Kidney (tissue), 14 donors: ENCODE measurements around the gene POLR1D. TPM values are rescaled to one million over a fixed set of nuclear protein-coding genes. Genes with fewer than 3 reads are reported as not detected.
"Not testable (repeated sequence)": the region's sequence is repeated elsewhere in the genome, so short reads cannot be mapped to it uniquely, and the experiment has no call there.

Experiments
- DNase-seq, 5 donors: peaks; one replicate each; pipeline ENCODE4 v3.0.0-alpha.2; 2013 to 2020
- FAIRE-seq: peaks from 2 replicates; lab custom pipeline; 2012; peaks lifted over from hg19 to GRCh38; lab: Jason Lieb, UNC
- H3K27ac ChIP-seq, 2 donors: one replicate each; pipeline ENCODE4 v1.7.0; 2013; ENCODE audit warnings: low read depth in 2 of 2, low read length in 2 of 2, inconsistent platforms in 1 of 2
- H3K27me3 ChIP-seq: one replicate; pipeline ENCODE4 v1.7.1; 2013; ENCODE audit warnings: low read length, inconsistent platforms; ENCODE audit not compliant: control insufficient read depth, insufficient read depth
- H3K36me3 ChIP-seq, 3 donors: one replicate each; pipeline versions ENCODE4 v1.7.0 to v1.7.1; 2013; ENCODE audit warnings: low read length in 3 of 3, control low read depth in 1 of 3, inconsistent platforms in 1 of 3; ENCODE audit not compliant: insufficient read depth in 3 of 3, control insufficient read depth in 2 of 3
- H3K4me1 ChIP-seq, 3 donors: one replicate each; pipeline versions ENCODE4 v1.7.0 to v1.7.1; 2013; ENCODE audit warnings: low read length in 3 of 3, inconsistent platforms in 1 of 3, low read depth in 1 of 3; ENCODE audit not compliant: control insufficient read depth in 2 of 3, insufficient read depth in 2 of 3
- H3K4me3 ChIP-seq, 3 donors: one replicate each; pipeline versions ENCODE4 v1.7.0 to v1.8.1; 2013; ENCODE audit warnings: low read length in 3 of 3, control low read depth in 1 of 3, inconsistent platforms in 1 of 3
- H3K9ac ChIP-seq, 3 donors: one replicate each; pipeline versions ENCODE4 v1.7.0 to v1.7.1; 2013; ENCODE audit warnings: low read length in 3 of 3, control low read depth in 1 of 3, inconsistent platforms in 1 of 3
- H3K9me3 ChIP-seq, 3 donors: one replicate each; pipeline versions ENCODE4 v1.7.0 to v1.7.1; 2013; ENCODE audit warnings: low read length in 3 of 3, control low read depth in 1 of 3, inconsistent platforms in 1 of 3; ENCODE audit not compliant: control insufficient read depth in 2 of 3, insufficient read depth in 1 of 3
- intact Hi-C: fragments of 100-400 bp; cut with DNase I; formaldehyde crosslinking; loops from one replicate; pipeline ENCODE4 v1.11.1; 2022
- polyA plus RNA-seq: library from polyadenylated mRNA; stranded (reverse); fragments of 350-450 nt; fragmentation: Illumina TruSeq; extraction: RNeasy Lipid Tissue Mini Kit (QIAGEN cat#74804); gene quantifications from one replicate; pipeline ENCODE4 v1.2.3, GENCODE V29; 2014; ENCODE audit warnings: low read depth, low replicate concordance; ENCODE audit not compliant: insufficient read depth
- total RNA-seq: library from RNA; stranded (reverse); fragmentation: NEBNext Ultra II Directional; extraction: Animal tissue kit (Norgen Biotek cat#: 25700); gene quantifications from one replicate; pipeline ENCODE4 v1.2.1, GENCODE V29; 2021
- TF ChIP-seq, protein P1 (sequence below): IDR thresholded peaks from 3 replicates; pipeline ENCODE4 v1.5.1; 2012; ENCODE audit warnings: mild to moderate bottlenecking, moderate library complexity, borderline replicate concordance; ENCODE audit not compliant: insufficient read depth; ENCODE audit errors: extremely low read depth
- donor health status: control.
- donor health status: control.
- donor health status: control.
- donor health status: control.
- donor health status: control.
- donor health status: DM: yes; HTN: yes; CAD: no.
- donor health status: Normal renal cell carcinoma (clear cell type).

Gene POLR1D
- total and polyA plus RNA-seq, 2 donors from 2014 or later: 72.8 to 124 TPM

DNA sequence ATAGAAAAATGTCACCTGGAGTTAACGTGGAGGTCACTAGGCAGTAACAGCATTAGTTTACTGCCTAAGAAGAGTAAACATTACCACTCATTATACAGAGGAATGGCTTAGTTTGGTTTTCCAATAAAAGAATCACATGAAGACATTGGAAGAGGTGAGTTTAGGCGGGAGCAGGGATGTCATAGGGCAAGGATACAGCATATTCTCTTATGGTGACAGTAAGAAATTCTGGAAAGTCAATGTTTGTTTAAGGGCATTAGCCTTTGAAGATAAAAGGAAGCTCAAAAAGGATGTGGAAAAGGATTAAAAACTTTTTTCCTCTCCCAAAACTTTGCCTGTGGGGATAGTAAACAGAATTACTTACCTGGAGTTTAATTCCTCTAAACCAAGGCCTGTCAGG, 4.1 kb downstream of the POLR1D start:
- no peak overlapping the region for H3K27ac ChIP-seq
- H3K36me3 ChIP-seq: peaks cover 0 to 4% (median 3%) of the 10 kb centered on the region in 3 donors
- TF ChIP-seq, protein P1, sequence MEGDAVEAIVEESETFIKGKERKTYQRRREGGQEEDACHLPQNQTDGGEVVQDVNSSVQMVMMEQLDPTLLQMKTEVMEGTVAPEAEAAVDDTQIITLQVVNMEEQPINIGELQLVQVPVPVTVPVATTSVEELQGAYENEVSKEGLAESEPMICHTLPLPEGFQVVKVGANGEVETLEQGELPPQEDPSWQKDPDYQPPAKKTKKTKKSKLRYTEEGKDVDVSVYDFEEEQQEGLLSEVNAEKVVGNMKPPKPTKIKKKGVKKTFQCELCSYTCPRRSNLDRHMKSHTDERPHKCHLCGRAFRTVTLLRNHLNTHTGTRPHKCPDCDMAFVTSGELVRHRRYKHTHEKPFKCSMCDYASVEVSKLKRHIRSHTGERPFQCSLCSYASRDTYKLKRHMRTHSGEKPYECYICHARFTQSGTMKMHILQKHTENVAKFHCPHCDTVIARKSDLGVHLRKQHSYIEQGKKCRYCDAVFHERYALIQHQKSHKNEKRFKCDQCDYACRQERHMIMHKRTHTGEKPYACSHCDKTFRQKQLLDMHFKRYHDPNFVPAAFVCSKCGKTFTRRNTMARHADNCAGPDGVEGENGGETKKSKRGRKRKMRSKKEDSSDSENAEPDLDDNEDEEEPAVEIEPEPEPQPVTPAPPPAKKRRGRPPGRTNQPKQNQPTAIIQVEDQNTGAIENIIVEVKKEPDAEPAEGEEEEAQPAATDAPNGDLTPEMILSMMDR: no peak
- H3K4me3 ChIP-seq: no peak overlapping the region
- peaks cover 0 to 12% (median 0%) of the 10 kb centered on the region in 3 donors for H3K4me1 ChIP-seq
- no peaks in the 10 kb centered on the region for H3K27me3 ChIP-seq
- intact Hi-C loops: no loop called here
- DNase-seq (no peak), FAIRE-seq (no peak)
- H3K9ac ChIP-seq: no peak overlapping the region
- no peaks in the 10 kb centered on the region for H3K9me3 ChIP-seq

DNA sequence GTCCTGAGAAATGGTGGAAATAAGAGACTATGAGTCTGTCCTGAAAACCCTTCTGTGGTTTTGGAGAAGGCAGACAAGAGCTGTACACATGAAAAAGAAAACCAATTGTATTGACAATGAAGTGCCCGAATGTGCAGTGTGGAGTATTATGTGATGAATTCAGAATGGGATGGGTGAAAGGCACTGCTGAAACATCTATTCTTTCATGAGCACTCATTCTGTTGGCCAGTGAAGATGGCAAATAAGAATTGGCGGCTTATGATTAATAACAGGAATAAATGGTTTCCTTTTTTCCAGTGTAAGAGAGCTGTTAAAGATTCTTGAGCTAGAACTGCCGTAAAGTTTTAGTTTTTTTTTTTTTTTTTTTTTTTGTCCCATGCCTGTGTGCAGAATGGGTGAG, 5.7 kb downstream of the POLR1D start:
- FAIRE-seq (no peak), DNase-seq (no peak)
- H3K9ac ChIP-seq: no peak overlapping the region
- intact Hi-C loops: no loop called here
- TF ChIP-seq, protein P1: no peak
- H3K9me3 ChIP-seq: no peaks in the 10 kb centered on the region
- peaks cover 0 to 12% (median 0%) of the 10 kb centered on the region in 3 donors for H3K4me1 ChIP-seq
- no peaks in the 10 kb centered on the region for H3K27me3 ChIP-seq
- H3K36me3 ChIP-seq: peaks cover 0 to 4% (median 3%) of the 10 kb centered on the region in 3 donors
- H3K27ac ChIP-seq: no peak overlapping the region
- no peak overlapping the region for H3K4me3 ChIP-seq

DNA sequence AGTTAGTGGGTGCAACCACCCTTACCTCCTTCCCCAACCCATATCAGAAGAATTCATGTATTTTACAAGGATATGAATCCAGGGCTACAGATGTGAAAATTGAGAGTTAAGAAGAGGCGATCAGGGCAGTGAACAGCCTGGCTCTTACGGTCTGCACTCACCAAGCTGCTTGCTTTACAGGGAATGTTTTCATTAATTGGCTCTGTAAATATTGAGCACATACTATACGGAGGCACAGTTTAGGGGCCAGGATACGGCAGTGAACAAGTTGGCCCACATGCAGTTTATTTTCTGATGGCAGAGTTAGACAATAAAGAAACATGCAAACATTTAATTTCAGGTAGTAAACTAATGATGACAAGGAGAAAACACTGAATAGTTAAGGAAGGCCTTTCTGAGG, 6.4 kb downstream of the POLR1D start:
- Histone ChIP-seq H3K27ac (no peak overlapping the region), H3K27me3 (no peaks in the 10 kb centered on the region), H3K4me3 (no peak overlapping the region), H3K4me1 (peaks cover 0 to 10% (median under 1%) of the 10 kb centered on the region in 3 donors), H3K9ac (no peak overlapping the region), H3K36me3 (peaks cover 0 to 3% (median 1%) of the 10 kb centered on the region in 3 donors), H3K9me3 (no peaks in the 10 kb centered on the region)
- no peak for FAIRE-seq
- intact Hi-C loops: no loop called here
- TF ChIP-seq, protein P1: no peak
- no peak for DNase-seq

DNA sequence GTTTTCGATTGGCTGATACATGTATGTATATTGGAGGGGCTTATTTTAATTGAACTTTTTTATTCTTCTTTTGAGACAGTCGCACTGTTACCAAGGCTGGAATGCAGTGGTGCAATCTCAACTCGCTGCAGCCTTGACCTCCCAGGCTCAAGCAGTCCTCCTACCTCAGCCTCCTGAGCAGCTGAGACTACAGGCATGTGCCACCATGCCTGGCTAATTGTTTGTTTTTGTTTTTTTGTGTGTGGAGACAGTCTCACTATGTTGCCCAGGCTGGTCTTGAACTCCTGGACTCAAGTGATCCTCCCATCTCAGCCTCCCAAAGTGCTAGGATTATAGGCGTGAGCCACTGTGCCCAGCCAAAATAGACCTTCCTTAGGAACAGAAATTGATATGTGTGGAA, 7.1 kb downstream of the POLR1D start:
- H3K36me3 ChIP-seq, H3K27me3 ChIP-seq, H3K4me3 ChIP-seq, H3K9ac ChIP-seq, H3K4me1 ChIP-seq, intact Hi-C loops, DNase-seq, FAIRE-seq, H3K9me3 ChIP-seq, H3K27ac ChIP-seq: not testable (repeated sequence)
